ENCODE results near the gene EPB41L1. TPM values are rescaled to one million over a fixed set of nuclear protein-coding genes. Genes with fewer than 3 reads are reported as not detected.

The EPB41L1 gene
- total RNA-seq, 1 experiment from 2014 or later = 38.7 TPM

- TF ChIP-seq, protein P1, sequence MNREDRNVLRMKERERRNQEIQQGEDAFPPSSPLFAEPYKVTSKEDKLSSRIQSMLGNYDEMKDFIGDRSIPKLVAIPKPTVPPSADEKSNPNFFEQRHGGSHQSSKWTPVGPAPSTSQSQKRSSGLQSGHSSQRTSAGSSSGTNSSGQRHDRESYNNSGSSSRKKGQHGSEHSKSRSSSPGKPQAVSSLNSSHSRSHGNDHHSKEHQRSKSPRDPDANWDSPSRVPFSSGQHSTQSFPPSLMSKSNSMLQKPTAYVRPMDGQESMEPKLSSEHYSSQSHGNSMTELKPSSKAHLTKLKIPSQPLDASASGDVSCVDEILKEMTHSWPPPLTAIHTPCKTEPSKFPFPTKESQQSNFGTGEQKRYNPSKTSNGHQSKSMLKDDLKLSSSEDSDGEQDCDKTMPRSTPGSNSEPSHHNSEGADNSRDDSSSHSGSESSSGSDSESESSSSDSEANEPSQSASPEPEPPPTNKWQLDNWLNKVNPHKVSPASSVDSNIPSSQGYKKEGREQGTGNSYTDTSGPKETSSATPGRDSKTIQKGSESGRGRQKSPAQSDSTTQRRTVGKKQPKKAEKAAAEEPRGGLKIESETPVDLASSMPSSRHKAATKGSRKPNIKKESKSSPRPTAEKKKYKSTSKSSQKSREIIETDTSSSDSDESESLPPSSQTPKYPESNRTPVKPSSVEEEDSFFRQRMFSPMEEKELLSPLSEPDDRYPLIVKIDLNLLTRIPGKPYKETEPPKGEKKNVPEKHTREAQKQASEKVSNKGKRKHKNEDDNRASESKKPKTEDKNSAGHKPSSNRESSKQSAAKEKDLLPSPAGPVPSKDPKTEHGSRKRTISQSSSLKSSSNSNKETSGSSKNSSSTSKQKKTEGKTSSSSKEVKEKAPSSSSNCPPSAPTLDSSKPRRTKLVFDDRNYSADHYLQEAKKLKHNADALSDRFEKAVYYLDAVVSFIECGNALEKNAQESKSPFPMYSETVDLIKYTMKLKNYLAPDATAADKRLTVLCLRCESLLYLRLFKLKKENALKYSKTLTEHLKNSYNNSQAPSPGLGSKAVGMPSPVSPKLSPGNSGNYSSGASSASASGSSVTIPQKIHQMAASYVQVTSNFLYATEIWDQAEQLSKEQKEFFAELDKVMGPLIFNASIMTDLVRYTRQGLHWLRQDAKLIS (CRISPR knock-in tag; IDR thresholded peaks at IDR 0.05; ENCODE audit: borderline replicate concordance) = no peak
- no peak for TF ChIP-seq SMAD4 (CRISPR knock-in tag; IDR thresholded peaks at IDR 0.05)
- no peak for TF ChIP-seq E2F5 (CRISPR knock-in tag; IDR thresholded peaks at IDR 0.05)
These were observed 16.1 kb downstream of the EPB41L1 start (continued) for GRCh38 chr20:36170542-36171215.

- ChIA-PET CTCF (interaction anchor here (1.1 to 4.8 kb wide), 6 partner anchors 17 to 226 kb away, joined by 3 to 32 read pairs (median 8); no protein-coding TSS in a partner anchor), POLR2A (interaction anchor here (1.2 kb wide), 1 partner anchor 16 kb away, joined by 3 read pairs; no protein-coding TSS in a partner anchor)
- no peaks in the 10 kb centered on the region for H3K27me3 Mint-ChIP-seq (ENCODE audit: low read depth)
- DNase-seq (ENCODE audit: low spot score) = peak; percentile 69
- peak; percentile 86 for ATAC-seq
- no peaks in the 10 kb centered on the region for H3K36me3 Mint-ChIP-seq
- no peaks in the 10 kb centered on the region for H3K9me3 Mint-ChIP-seq
- peak overlapping the region; percentile 14; the same call in 1 of the 2 replicates for H3K4me3 Mint-ChIP-seq
- 0 out of 2 replicates have a peak overlapping the region, but pooled peaks have one; percentile 9 for H3K27ac Mint-ChIP-seq
- H3K4me1 Mint-ChIP-seq = peaks cover 23% of the 10 kb centered on the region
- TF ChIP-seq NR3C1 (CRISPR knock-in tag; conservative IDR thresholded peaks at IDR 0.05; ENCODE audit: low read depth) (no peak), ATF3 (CRISPR knock-in tag; conservative IDR thresholded peaks at IDR 0.05) (no peak), SMAD3 (CRISPR knock-in tag; IDR thresholded peaks at IDR 0.05; ENCODE audit: borderline replicate concordance) (no peak), ZNF219 (CRISPR knock-in tag; IDR thresholded peaks at IDR 0.05; ENCODE audit: borderline replicate concordance) (no peak), USF1 (CRISPR knock-in tag; IDR thresholded peaks at IDR 0.05) (peak; percentile 87), ZNF423 (CRISPR knock-in tag; IDR thresholded peaks at IDR 0.05) (peak; percentile 88), ZNF263 (CRISPR knock-in tag; IDR thresholded peaks at IDR 0.05; ENCODE audit: low read depth) (peak; percentile 80; the same call in 1 of the 2 replicates), USF2 (CRISPR knock-in tag; IDR thresholded peaks at IDR 0.05) (peak; percentile 91)
- TF ChIP-seq, protein P2, sequence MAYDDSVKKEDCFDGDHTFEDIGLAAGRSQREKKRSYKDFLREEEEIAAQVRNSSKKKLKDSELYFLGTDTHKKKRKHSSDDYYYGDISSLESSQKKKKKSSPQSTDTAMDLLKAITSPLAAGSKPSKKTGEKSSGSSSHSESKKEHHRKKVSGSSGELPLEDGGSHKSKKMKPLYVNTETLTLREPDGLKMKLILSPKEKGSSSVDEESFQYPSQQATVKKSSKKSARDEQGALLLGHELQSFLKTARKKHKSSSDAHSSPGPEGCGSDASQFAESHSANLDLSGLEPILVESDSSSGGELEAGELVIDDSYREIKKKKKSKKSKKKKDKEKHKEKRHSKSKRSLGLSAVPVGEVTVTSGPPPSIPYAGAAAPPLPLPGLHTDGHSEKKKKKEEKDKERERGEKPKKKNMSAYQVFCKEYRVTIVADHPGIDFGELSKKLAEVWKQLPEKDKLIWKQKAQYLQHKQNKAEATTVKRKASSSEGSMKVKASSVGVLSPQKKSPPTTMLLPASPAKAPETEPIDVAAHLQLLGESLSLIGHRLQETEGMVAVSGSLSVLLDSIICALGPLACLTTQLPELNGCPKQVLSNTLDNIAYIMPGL (CRISPR knock-in tag; IDR thresholded peaks at IDR 0.05) = no peak
- TF ChIP-seq, protein P3, sequence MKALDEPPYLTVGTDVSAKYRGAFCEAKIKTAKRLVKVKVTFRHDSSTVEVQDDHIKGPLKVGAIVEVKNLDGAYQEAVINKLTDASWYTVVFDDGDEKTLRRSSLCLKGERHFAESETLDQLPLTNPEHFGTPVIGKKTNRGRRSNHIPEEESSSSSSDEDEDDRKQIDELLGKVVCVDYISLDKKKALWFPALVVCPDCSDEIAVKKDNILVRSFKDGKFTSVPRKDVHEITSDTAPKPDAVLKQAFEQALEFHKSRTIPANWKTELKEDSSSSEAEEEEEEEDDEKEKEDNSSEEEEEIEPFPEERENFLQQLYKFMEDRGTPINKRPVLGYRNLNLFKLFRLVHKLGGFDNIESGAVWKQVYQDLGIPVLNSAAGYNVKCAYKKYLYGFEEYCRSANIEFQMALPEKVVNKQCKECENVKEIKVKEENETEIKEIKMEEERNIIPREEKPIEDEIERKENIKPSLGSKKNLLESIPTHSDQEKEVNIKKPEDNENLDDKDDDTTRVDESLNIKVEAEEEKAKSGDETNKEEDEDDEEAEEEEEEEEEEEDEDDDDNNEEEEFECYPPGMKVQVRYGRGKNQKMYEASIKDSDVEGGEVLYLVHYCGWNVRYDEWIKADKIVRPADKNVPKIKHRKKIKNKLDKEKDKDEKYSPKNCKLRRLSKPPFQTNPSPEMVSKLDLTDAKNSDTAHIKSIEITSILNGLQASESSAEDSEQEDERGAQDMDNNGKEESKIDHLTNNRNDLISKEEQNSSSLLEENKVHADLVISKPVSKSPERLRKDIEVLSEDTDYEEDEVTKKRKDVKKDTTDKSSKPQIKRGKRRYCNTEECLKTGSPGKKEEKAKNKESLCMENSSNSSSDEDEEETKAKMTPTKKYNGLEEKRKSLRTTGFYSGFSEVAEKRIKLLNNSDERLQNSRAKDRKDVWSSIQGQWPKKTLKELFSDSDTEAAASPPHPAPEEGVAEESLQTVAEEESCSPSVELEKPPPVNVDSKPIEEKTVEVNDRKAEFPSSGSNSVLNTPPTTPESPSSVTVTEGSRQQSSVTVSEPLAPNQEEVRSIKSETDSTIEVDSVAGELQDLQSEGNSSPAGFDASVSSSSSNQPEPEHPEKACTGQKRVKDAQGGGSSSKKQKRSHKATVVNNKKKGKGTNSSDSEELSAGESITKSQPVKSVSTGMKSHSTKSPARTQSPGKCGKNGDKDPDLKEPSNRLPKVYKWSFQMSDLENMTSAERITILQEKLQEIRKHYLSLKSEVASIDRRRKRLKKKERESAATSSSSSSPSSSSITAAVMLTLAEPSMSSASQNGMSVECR (CRISPR knock-in tag; IDR thresholded peaks at IDR 0.05; ENCODE audit: borderline replicate concordance) = no peak
- TF ChIP-seq, protein P4, sequence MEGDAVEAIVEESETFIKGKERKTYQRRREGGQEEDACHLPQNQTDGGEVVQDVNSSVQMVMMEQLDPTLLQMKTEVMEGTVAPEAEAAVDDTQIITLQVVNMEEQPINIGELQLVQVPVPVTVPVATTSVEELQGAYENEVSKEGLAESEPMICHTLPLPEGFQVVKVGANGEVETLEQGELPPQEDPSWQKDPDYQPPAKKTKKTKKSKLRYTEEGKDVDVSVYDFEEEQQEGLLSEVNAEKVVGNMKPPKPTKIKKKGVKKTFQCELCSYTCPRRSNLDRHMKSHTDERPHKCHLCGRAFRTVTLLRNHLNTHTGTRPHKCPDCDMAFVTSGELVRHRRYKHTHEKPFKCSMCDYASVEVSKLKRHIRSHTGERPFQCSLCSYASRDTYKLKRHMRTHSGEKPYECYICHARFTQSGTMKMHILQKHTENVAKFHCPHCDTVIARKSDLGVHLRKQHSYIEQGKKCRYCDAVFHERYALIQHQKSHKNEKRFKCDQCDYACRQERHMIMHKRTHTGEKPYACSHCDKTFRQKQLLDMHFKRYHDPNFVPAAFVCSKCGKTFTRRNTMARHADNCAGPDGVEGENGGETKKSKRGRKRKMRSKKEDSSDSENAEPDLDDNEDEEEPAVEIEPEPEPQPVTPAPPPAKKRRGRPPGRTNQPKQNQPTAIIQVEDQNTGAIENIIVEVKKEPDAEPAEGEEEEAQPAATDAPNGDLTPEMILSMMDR (IDR thresholded peaks at IDR 0.05) = no peak
- TF ChIP-seq, protein P5, sequence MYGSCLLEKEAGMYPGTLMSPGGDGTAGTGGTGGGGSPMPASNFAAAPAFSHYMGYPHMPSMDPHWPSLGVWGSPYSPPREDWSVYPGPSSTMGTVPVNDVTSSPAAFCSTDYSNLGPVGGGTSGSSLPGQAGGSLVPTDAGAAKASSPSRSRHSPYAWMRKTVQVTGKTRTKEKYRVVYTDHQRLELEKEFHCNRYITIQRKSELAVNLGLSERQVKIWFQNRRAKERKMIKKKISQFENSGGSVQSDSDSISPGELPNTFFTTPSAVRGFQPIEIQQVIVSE (CRISPR knock-in tag; IDR thresholded peaks at IDR 0.05; ENCODE audit: borderline replicate concordance) = no peak
These were observed 19.0 kb downstream of the EPB41L1 start for GRCh38 chr20:36173451-36173933.
